ENCODE measurements around the gene HHIP.

HHIP gene

DNA sequence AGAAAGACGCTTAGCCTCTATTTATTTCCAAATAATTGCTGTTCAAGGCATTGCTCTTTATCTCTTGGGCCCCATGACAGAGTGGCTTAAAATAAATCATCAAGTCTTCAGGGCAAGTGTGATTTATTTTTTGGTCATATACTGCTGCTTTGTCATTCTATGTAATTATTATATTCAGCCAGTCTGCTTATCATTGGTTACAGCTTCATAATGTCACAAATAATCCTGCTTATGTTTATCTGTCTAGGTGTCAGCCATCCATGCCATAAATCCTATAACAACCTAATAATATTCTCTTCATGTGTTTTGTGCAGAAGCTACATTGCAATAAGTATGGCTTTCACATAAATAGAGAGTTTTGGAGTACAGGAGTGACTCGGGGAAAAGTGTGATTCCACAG, 41.0 kb downstream of the HHIP start:
- DNase-seq (ENCODE audit: low read depth): no peak
- no peak overlapping the region for H3K4me3 ChIP-seq (ENCODE audit: low read depth, low read length)
- TF ChIP-seq, protein P1, sequence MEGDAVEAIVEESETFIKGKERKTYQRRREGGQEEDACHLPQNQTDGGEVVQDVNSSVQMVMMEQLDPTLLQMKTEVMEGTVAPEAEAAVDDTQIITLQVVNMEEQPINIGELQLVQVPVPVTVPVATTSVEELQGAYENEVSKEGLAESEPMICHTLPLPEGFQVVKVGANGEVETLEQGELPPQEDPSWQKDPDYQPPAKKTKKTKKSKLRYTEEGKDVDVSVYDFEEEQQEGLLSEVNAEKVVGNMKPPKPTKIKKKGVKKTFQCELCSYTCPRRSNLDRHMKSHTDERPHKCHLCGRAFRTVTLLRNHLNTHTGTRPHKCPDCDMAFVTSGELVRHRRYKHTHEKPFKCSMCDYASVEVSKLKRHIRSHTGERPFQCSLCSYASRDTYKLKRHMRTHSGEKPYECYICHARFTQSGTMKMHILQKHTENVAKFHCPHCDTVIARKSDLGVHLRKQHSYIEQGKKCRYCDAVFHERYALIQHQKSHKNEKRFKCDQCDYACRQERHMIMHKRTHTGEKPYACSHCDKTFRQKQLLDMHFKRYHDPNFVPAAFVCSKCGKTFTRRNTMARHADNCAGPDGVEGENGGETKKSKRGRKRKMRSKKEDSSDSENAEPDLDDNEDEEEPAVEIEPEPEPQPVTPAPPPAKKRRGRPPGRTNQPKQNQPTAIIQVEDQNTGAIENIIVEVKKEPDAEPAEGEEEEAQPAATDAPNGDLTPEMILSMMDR (IDR thresholded peaks at IDR 0.05; ENCODE audit: control insufficient read depth, extremely low read depth, insufficient read depth): no peak

- TF ChIP-seq, protein P1 (IDR thresholded peaks at IDR 0.05; ENCODE audit: control insufficient read depth, extremely low read depth, insufficient read depth): no peak
- DNase-seq (ENCODE audit: low read depth): no peak
- H3K4me3 ChIP-seq (ENCODE audit: low read depth, low read length): no peak overlapping the region
Observed at GRCh38 chr4:144687466-144687865, 41.5 kb downstream of the HHIP start.

DNA sequence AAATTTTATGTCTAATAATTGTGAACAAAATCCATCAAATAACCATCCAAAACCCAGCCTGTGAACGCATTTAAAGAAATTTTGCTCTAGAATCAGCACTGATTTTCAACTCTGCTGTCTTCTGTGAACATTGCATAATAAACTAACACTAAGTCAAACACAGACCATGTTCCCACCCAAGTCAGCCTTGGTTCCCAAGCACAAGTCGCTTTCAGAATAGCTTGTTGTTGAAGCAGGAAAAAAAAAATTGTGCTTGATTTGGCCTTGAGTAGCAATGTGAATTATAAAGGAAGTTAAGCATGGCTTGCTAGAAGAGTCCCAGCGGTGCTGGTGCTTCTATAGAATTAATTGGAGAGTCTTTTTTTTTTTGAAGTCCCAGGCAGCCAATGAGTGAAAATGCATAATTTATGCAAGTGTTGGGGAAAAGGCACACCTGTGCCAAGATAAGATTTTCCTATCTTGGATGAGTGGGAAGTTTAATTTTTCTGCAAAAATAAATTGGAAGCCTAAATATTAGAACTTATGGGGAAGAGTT, 42.1 kb downstream of the HHIP start:
- TF ChIP-seq, protein P1 (IDR thresholded peaks at IDR 0.05; ENCODE audit: control insufficient read depth, extremely low read depth, insufficient read depth): no peak
- DNase-seq (ENCODE audit: low read depth): no peak

DNA sequence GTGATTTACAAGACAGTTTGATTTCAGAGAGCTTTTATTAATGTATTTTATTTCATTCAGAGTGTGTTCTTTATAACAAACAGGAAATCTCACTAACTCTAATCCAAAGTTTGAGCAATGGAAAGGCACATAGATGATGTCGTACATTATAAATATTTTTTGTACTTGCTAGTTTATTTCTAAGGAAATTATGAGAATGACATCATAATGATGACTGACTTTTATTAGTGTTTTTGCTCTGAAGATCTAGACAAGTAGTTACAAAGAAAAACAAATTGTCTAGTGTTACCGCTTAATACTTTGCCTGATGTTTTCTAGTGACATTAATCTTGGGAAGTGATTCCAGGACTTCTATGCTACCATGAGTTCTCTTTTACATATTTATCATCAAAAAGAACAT, 43.2 kb downstream of the HHIP start:
- TF ChIP-seq, protein P1 (IDR thresholded peaks at IDR 0.05; ENCODE audit: control insufficient read depth, extremely low read depth, insufficient read depth): no peak
- H3K4me3 ChIP-seq (ENCODE audit: low read depth, low read length): no peak overlapping the region
- DNase-seq (ENCODE audit: low read depth): no peak

More for the DNA sequence above, 42.1 kb downstream of the HHIP start:
- H3K4me3 ChIP-seq (ENCODE audit: low read depth, low read length): no peak overlapping the region

- TF ChIP-seq, protein P1 (IDR thresholded peaks at IDR 0.05; ENCODE audit: control insufficient read depth, extremely low read depth, insufficient read depth): no peak
- H3K4me3 ChIP-seq (ENCODE audit: low read depth, low read length): no peak overlapping the region
- DNase-seq (ENCODE audit: low read depth): no peak
Observed at GRCh38 chr4:144695721-144696120, 49.8 kb downstream of the HHIP start.

GRCh38 chr4:144696376-144696775, 50.4 kb downstream of the HHIP start:
- DNase-seq (ENCODE audit: low read depth): no peak
- TF ChIP-seq, protein P1 (IDR thresholded peaks at IDR 0.05; ENCODE audit: control insufficient read depth, extremely low read depth, insufficient read depth): no peak
- H3K4me3 ChIP-seq (ENCODE audit: low read depth, low read length): no peak overlapping the region

- DNase-seq (ENCODE audit: low read depth): no peak
- TF ChIP-seq, protein P1 (IDR thresholded peaks at IDR 0.05; ENCODE audit: control insufficient read depth, extremely low read depth, insufficient read depth): no peak
- no peak overlapping the region for H3K4me3 ChIP-seq (ENCODE audit: low read depth, low read length)
Observed at GRCh38 chr4:144699565-144699964, 53.6 kb downstream of the HHIP start.
